IPS DF 6.9 (cell line): ENCODE measurements around the gene OTOS.
A peak's percentile ranks its signal among the peaks of the same experiment; 100 is the strongest.

Experiments used
- DNase-seq: peaks from one replicate; pipeline ENCODE4 v3.0.0-alpha.2; 2013; ENCODE audit warnings: low read depth, low spot score
- H3K27ac ChIP-seq: one replicate; pipeline ENCODE4 v1.5.1; 2013; ENCODE audit warnings: low read length, control low read depth
- H3K27me3 ChIP-seq: 2 replicates; pipeline ENCODE4 v1.6.1; 2013; ENCODE audit warnings: mild to moderate bottlenecking, low read length; ENCODE audit not compliant: control insufficient read depth, insufficient read depth
- H3K36me3 ChIP-seq: 2 replicates; pipeline ENCODE4 v1.6.1; 2013; ENCODE audit warnings: low read length; ENCODE audit not compliant: control insufficient read depth, insufficient read depth
- H3K4me1 ChIP-seq: 2 replicates; pipeline ENCODE4 v1.6.1; 2013; ENCODE audit warnings: low read length; ENCODE audit not compliant: control insufficient read depth, insufficient read depth
- H3K4me3 ChIP-seq: 2 replicates; pipeline ENCODE4 v1.5.1; 2013; ENCODE audit warnings: mild to moderate bottlenecking, low read length
- H3K9me3 ChIP-seq: 2 replicates; pipeline ENCODE4 v1.6.1; 2013; ENCODE audit warnings: low read length, inconsistent platforms; ENCODE audit not compliant: control insufficient read depth, insufficient read depth
- WGBS: extraction: QIAGEN DNeasy Blood & Tissue Kit; methylation state at CpG from one replicate; pipeline ENCODE4 v1.1.7; 2013; ENCODE audit warnings: mixed read lengths, missing lambda C conversion rate; ENCODE audit not compliant: insufficient read length, insufficient coverage; 5-methylcytosine and 5-hydroxymethylcytosine counted together

The OTOS gene

DNA sequence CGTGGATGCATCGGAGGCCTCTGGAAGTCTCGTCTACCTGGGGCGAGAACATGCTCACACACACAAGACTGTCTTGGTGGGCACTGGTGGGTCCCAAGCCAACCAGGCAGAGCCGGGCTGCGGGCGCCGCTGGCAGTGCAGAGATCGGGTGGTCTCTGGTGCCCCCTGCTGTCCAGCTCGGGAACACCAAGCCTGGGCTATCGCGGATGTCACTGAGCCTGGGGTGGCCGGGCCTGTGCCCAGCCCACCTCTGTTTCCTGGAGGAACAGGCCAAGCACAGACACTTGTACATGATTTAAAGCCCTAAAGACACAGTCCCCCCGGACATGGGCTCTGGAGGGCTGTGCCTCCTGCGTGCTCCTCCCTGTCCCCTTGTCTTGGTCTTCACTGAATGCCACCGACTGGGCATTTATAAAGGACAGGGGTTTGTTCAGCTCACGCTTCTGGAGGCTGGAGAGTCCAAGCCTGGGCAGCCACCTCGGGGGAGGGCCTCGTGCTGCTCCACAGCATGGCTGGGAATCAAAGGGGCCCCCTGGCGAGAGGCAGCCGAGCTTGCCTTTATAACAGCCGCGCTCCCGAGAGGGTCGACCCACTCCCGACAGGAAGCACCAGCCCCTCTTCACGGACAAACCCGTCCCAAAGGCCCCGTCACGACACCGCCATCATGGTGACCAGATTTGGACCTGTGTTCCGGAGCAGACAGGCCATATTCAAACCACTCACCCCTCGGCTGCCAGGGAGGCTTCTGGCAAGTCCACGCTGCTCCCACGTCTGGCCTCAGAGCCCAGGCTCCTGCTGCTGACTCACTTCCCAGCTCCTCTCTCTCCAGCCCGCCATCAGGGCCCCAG, 3.6 kb upstream of the OTOS start:
- WGBS: no CpG with 5 or more reads among the region's 36 CpGs
- DNase-seq: peak; percentile 47

DNA sequence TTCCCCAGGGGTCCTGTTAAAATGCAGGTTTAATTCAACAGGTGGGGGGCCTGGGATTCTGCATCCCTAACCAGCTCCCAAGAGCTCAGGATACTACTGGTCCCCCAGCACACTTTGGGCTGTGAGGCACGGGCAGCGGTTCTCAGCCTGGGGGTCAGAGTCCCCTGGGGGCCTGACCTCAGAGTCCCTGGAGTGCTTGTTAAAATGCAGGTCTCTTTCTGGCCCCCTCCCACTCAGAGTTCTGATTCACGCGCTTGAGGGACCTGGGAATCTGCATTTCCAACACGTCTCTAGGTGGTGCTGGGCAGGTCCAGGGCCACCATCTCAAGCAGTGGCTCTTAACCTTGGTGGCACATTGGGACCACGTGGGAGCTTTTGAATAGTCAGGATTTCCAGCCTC, 2.8 kb upstream of the OTOS start:
- no peak overlapping the region for H3K4me3 ChIP-seq
- no peaks in the 10 kb centered on the region for H3K9me3 ChIP-seq
- H3K27me3 ChIP-seq: no peaks in the 10 kb centered on the region
- H3K27ac ChIP-seq: no peak overlapping the region
- H3K4me1 ChIP-seq: peaks cover 4% of the 10 kb centered on the region; the same call in 1 of the 2 replicates
- DNase-seq: no peak
- no CpG with 5 or more reads among the region's 6 CpGs for WGBS
- H3K36me3 ChIP-seq: no peaks in the 10 kb centered on the region

More for the DNA sequence above, 3.6 kb upstream of the OTOS start:
- Histone ChIP-seq H3K4me3 (no peak overlapping the region), H3K27ac (no peak overlapping the region), H3K4me1 (peaks cover 4% of the 10 kb centered on the region; the same call in 1 of the 2 replicates), H3K9me3 (no peaks in the 10 kb centered on the region), H3K36me3 (no peaks in the 10 kb centered on the region), H3K27me3 (no peaks in the 10 kb centered on the region)

DNA sequence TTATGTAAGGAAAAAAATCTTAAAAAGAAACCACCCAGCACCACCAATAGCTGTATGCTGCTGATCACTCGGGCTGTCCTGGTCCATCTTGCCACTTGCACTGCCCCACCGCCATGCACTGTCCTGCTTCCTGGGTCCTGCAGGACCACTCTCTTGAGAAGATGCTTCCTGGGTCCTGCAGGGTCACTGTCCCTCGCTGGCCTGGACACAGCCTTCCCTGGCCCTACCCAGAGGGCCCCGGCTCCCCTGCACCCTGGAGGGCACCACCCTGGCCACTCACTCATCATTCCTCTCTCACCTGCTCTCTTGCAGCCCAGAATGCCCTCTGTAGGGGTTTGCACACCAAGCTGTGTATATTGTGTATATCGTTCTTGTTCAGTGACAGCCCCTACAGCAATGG, 2.4 kb upstream of the OTOS start:
- Histone ChIP-seq H3K4me3 (no peak overlapping the region), H3K9me3 (no peaks in the 10 kb centered on the region), H3K36me3 (no peaks in the 10 kb centered on the region), H3K4me1 (peaks cover 4% of the 10 kb centered on the region; the same call in 1 of the 2 replicates), H3K27me3 (no peaks in the 10 kb centered on the region), H3K27ac (no peak overlapping the region)
- WGBS: no CpG with 5 or more reads among the region's 5 CpGs
- no peak for DNase-seq

- DNase-seq: no peak
- Histone ChIP-seq H3K27me3 (no peaks in the 10 kb centered on the region), H3K27ac (no peak overlapping the region), H3K9me3 (no peaks in the 10 kb centered on the region), H3K4me3 (no peak overlapping the region), H3K36me3 (no peaks in the 10 kb centered on the region), H3K4me1 (peaks cover 4% of the 10 kb centered on the region; the same call in 1 of the 2 replicates)
- WGBS: no CpG with 5 or more reads among the region's 16 CpGs
Observed at GRCh38 chr2:240142256-240142775, 1.9 kb upstream of the OTOS start.

DNA sequence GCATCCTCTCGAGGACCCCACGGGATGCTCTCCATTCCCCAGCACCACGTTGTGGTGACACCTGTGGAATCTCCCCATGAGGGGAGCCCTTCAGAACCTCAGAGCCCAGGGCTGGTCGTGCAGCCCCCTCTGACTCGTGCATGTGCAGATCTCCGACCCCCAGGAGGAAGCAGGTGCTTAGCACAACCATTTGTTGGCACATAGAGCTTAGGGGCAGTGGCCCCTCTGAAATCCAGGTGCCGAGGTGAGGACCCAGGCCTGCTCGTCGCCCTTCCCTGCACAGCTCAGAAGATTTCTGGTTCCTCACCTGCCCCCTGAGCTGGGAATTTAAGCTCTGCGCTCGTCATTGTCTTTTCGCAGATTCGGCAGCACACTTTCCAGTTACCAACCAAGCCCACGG, 1.3 kb upstream of the OTOS start:
- Histone ChIP-seq H3K27me3 (no peaks in the 10 kb centered on the region), H3K36me3 (no peaks in the 10 kb centered on the region), H3K4me3 (no peak overlapping the region), H3K27ac (no peak overlapping the region), H3K4me1 (peaks cover 4% of the 10 kb centered on the region; the same call in 1 of the 2 replicates), H3K9me3 (no peaks in the 10 kb centered on the region)
- no peak for DNase-seq
- no CpG with 5 or more reads among the region's 14 CpGs for WGBS

DNA sequence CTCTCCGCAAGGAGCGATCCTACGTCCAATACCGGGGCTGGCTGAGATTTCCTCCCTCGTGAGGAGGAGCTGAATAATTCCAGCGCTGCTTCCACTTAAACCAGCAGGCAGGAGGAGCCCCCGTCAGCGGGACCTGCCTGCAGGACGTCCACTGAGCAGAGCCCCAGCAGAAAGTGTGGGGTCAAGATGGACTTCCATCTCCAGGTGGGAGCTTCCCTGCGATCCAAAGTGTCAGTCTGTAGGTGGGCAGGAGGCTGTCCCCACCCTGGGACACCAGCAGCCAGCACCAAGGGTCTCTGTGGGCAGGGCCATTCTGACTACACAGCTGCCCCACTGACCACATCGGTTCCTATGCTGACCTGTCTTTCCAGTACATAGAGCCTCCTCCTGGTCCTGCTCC, 462 bp upstream of the OTOS start:
- DNase-seq: no peak
- Histone ChIP-seq H3K4me3 (no peak overlapping the region), H3K9me3 (no peaks in the 10 kb centered on the region), H3K27ac (no peak overlapping the region), H3K4me1 (peaks cover 4% of the 10 kb centered on the region; the same call in 1 of the 2 replicates), H3K36me3 (no peaks in the 10 kb centered on the region), H3K27me3 (no peaks in the 10 kb centered on the region)
- no CpG with 5 or more reads among the region's 11 CpGs for WGBS

- Histone ChIP-seq H3K4me3 (no peak overlapping the region), H3K36me3 (no peaks in the 10 kb centered on the region), H3K9me3 (no peaks in the 10 kb centered on the region), H3K27me3 (no peaks in the 10 kb centered on the region), H3K27ac (no peak overlapping the region), H3K4me1 (peaks cover 6% of the 10 kb centered on the region; the same call in 1 of the 2 replicates)
- no peak for DNase-seq
- no CpG with 5 or more reads among the region's 14 CpGs for WGBS
Observed at GRCh38 chr2:240139666-240140393, 628 bp downstream of the OTOS start.

DNA sequence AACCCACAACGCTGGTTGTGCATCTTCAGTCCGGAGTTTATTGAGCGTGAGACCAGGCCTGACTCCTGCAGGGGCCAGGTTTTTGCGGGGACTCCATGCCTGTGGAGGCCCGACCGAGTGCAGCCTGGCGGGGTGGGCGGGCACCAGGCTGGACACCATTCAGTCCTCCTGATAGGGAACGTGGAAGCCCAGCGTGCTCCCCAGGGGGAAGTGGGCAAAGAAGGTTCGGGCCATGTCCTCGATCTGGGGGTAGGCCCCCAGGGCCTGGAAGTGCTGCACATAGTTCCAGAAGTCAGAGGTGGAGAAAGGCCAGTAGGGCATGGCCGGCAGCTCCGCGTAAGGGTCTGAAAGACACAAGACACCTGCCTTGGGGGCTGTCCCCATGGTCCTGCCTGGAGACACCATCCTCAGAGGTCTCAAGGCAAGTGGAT, 1.4 kb downstream of the OTOS start:
- Histone ChIP-seq H3K4me1 (peaks cover 7% of the 10 kb centered on the region; the same call in 1 of the 2 replicates), H3K36me3 (no peaks in the 10 kb centered on the region), H3K9me3 (no peaks in the 10 kb centered on the region), H3K4me3 (no peak overlapping the region), H3K27ac (no peak overlapping the region), H3K27me3 (no peaks in the 10 kb centered on the region)
- DNase-seq: no peak
- WGBS: no CpG with 5 or more reads among the region's 15 CpGs

GRCh38 chr2:240138254-240138984, 2.0 kb downstream of the OTOS start:
- Histone ChIP-seq H3K36me3 (no peaks in the 10 kb centered on the region), H3K27me3 (no peaks in the 10 kb centered on the region), H3K27ac (no peak overlapping the region), H3K4me1 (peaks cover 7% of the 10 kb centered on the region; the same call in 1 of the 2 replicates), H3K4me3 (no peak overlapping the region), H3K9me3 (no peaks in the 10 kb centered on the region)
- no peak for DNase-seq
- no CpG with 5 or more reads among the region's 9 CpGs for WGBS
